Measurements from ENCODE around the gene PCDHA9. TPM values are rescaled to one million over a fixed set of nuclear protein-coding genes. Genes with fewer than 3 reads are reported as not detected.

PCDHA9 gene
- total RNA-seq, 1 donor from 2014 or later: 1.7 TPM

- peaks cover 19% of the 10 kb centered on the region for H3K36me3 Mint-ChIP-seq (ENCODE audit: low read depth, unreplicated experiment)
- DNase-seq (ENCODE audit: low spot score): no peak
These were observed 7.8 kb downstream of the PCDHA9 start, which contains the start of gene PCDHA10 for GRCh38 chr5:140855772-140856674. TSS of gene PCDHA10 (plus strand) at chr5:140855897. CDS start at chr5:140856049, 152 bp downstream.

GRCh38 chr5:140857177-140857986 lies 9.2 kb downstream of the PCDHA9 start:
- Mint-ChIP-seq H3K9me3 (ENCODE audit: unreplicated experiment) (no peaks in the 10 kb centered on the region), H3K27me3 (ENCODE audit: unreplicated experiment) (peaks cover 6% of the 10 kb centered on the region), H3K36me3 (ENCODE audit: low read depth, unreplicated experiment) (peaks cover 30% of the 10 kb centered on the region), H3K4me1 (ENCODE audit: unreplicated experiment) (peaks cover 10% of the 10 kb centered on the region), H3K4me3 (ENCODE audit: unreplicated experiment) (no peak overlapping the region), H3K27ac (ENCODE audit: unreplicated experiment) (no peak overlapping the region)
- no peak for DNase-seq (ENCODE audit: low spot score)
- TF ChIP-seq CTCF (IDR thresholded peaks at IDR 0.05; ENCODE audit: unreplicated experiment): no peak

More at GRCh38 chr5:140855772-140856674, 7.8 kb downstream of the PCDHA9 start, which contains the start of gene PCDHA10:
- H3K4me3 Mint-ChIP-seq (ENCODE audit: unreplicated experiment): peak within 1 kb of the TSS; percentile 89
- peak within 1 kb of the TSS; percentile 84 for H3K27ac Mint-ChIP-seq (ENCODE audit: unreplicated experiment)
- H3K27me3 Mint-ChIP-seq (ENCODE audit: unreplicated experiment): peaks cover 2% of the 10 kb centered on the region
- peak; percentile 55 for TF ChIP-seq CTCF (IDR thresholded peaks at IDR 0.05; ENCODE audit: unreplicated experiment)
- H3K9me3 Mint-ChIP-seq (ENCODE audit: unreplicated experiment): no peaks in the 10 kb centered on the region
- peaks cover 10% of the 10 kb centered on the region for H3K4me1 Mint-ChIP-seq (ENCODE audit: unreplicated experiment)

GRCh38 chr5:140857987-140858240 lies 9.7 kb downstream of the PCDHA9 start:
- Mint-ChIP-seq H3K36me3 (ENCODE audit: low read depth, unreplicated experiment) (peaks cover 35% of the 10 kb centered on the region), H3K4me1 (ENCODE audit: unreplicated experiment) (peaks cover 10% of the 10 kb centered on the region), H3K4me3 (ENCODE audit: unreplicated experiment) (no peak overlapping the region), H3K27me3 (ENCODE audit: unreplicated experiment) (peaks cover 6% of the 10 kb centered on the region), H3K27ac (ENCODE audit: unreplicated experiment) (no peak overlapping the region), H3K9me3 (ENCODE audit: unreplicated experiment) (no peaks in the 10 kb centered on the region)
- no peak for TF ChIP-seq CTCF (IDR thresholded peaks at IDR 0.05; ENCODE audit: unreplicated experiment)
- no peak for DNase-seq (ENCODE audit: low spot score)

GRCh38 chr5:140862441-140863295 lies 14.5 kb downstream of the PCDHA9 start:
- no peak for TF ChIP-seq CTCF (IDR thresholded peaks at IDR 0.05; ENCODE audit: unreplicated experiment)
- Mint-ChIP-seq H3K27ac (ENCODE audit: unreplicated experiment) (no peak overlapping the region), H3K27me3 (ENCODE audit: unreplicated experiment) (peaks cover 4% of the 10 kb centered on the region), H3K36me3 (ENCODE audit: low read depth, unreplicated experiment) (peaks cover 30% of the 10 kb centered on the region), H3K4me1 (ENCODE audit: unreplicated experiment) (no peaks in the 10 kb centered on the region), H3K9me3 (ENCODE audit: unreplicated experiment) (no peaks in the 10 kb centered on the region), H3K4me3 (ENCODE audit: unreplicated experiment) (no peak overlapping the region)
- no peak for DNase-seq (ENCODE audit: low spot score)

Data from endothelial cell (in vitro differentiated cells).